HG02623 (cell line): ENCODE measurements around the gene SASH1.
"Not testable (repeated sequence)": the region's sequence is repeated elsewhere in the genome, so short reads cannot be mapped to it uniquely, and the experiment has no call there.

Experiments
- ATAC-seq: cut with Tn5 transposase; IDR thresholded peaks from one replicate; pipeline ENCODE4 v1.9.1; 2021; ENCODE audit warnings: moderate library complexity; ENCODE audit not compliant: unreplicated experiment

The SASH1 gene

DNA sequence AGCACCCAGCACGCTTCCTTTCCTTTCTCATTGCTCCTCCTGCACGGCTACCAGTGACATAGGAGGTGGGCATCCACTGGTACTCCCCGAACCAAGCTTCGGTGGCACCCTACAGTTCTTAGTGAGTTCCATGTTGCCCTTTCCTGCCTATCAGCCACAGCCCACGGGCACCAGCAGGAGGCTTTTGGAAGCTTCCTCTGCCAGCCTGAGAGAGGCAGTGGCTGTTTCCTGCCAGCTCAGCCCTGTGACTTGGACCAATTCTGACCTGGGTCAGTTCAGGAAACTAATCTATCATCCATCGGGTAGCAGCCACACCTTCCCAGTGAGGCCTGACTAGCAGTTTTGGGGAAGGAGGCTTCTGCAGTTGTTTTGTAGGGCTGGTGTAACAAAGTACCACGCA, 227.8 kb downstream of the SASH1 start:
- no peak for ATAC-seq

DNA sequence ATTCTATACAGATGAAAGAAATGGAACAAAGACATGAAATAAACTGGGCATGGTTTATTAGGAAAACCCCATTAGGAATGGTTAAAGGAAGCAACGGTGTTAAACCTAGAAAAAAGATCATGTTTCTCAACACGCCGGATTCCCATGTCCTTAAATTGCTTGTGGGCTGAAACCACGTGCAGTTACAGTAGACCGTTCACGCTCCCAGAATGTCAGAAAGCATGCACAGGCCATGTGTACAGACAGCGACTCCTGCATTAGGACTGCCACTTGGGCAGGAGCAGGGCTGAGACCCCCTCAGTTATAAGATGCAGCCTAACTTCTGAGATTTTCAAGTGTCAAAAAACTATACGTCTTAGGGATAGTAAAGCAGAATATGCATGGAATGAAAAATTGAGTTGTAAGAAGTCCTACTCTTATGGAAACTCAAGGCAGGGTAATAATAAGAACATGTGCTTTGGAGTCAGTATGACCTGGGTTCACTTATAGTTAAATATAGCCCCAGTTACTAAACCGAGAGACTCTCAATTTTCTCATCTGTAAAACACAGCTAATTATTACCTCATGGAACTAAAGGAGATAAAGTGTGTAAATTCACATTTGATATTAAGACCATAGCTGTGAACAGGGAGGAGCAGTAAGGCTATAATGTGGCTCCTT, 230.2 kb downstream of the SASH1 start:
- no peak for ATAC-seq

DNA sequence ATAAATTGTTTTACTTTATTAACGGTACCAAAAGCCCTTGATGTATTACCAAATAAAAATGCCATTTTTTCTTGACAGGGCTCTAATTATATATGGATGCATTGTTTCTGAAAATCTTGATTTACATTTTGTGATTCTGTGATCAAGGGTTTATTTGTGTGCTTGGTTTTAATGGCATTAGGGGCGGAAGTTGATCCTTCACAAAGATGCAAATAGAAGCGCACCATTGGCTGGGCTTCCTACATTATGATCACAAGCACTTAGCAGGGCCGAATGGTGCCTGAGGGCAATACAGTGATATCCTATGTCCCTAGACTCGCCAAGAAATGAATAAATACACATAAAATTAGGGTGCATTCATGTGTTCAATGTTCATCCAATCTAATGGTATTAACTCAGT, 231.3 kb downstream of the SASH1 start:
- ATAC-seq, result no peak

DNA sequence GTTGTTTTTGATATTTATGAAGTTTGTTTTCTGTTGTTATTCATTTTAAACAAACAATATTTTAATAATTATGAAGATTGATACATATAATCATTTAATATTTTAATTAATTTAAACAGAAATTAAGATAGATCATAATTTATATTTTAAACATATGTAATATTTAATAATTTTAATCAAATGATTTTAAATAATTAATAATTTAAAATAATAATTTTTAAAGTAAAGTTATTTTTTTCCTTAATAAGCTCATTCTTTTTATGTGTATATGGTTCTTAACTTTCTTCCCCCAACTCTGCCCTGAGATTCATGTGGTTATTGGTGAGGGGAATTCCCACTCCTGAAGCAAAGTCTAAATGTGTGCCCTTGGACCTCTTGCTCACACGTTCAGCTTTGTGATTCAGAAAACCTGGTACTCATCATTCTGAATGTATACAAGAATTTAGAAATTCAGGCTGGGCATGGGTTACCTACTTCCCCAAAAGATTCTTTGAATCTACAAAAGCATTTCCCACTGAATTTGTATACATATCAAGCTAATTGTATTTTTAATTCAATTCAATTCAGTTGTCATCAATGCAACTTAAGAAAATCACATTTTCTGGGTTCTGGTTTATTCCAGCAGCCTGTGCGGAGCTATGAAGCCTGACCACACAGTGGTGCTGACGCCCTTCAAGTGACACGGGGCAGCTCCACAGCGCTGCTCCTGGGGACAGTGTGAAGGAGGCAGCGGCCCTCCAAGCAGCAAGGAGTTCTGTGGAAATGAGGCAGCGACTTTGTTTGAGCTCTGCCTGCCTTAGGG, 235.2 kb downstream of the SASH1 start:
- peak; percentile 98 for ATAC-seq

DNA sequence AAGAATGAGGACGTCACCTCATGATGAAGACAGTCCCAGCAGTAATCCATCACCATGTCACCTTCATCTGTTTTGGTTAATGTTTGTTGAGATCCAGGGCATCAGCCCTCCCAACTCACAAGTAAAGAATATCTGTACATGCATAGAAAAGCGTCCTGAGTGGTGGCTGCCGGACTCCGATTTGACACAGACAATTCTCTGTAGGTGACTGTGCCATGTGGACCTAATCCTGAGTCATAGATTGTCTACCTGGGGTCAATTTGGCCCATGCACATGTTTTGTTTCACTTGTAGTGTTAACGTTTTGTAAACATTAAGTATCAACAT, 235.8 kb downstream of the SASH1 start:
- ATAC-seq, result peak; percentile 23

DNA sequence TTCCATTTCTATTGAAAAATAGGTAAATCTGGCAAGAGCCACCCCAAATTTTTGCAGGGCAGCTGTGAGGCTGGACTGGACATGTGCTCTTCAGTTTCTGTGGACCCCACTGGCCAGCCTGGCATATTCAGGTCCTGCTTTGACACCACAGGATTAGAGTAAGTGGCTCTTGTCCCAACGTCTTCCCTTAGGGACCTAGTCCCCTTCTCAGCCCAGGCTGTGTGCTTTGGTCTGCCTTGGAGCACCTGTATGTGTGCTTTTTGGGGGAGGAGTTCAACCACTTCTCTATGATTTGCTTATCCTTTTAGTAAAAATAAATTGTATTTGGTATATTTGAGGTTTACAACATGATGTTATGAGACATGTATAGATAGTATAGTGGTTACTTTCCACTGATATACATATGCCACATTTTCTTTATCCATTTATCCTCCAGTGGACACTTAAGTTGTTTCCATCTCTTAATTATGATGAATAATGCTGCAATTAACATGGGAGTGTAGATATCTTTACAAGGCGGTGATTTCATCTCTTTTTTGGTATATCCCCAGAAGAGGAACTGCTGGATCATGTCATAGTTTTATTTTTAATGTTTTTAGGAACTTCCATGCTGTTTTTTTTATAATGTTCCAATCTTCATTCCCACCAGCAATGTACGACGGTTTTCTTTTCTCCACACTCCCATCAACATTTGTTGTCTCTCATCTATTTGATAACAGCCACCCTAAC, 236.4 kb downstream of the SASH1 start:
- ATAC-seq, result no peak

DNA sequence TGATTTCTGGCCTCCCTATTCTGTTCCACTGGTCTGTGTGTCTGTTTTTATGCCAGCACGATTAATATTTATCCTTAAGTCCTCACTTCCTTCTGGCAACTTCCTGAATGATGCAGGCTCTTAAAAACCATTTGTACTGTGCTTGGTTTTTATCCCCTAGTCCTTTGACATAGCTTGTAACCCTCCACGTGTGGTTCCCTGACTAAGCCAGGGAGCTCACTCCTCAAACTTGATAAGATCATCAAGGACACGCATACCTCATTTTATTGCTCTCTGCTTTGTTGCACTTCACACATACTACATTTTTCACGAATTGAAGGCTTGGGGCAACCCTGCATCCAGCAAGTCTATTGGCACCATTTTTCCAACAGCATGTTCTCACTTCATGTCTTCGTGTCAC, 237.8 kb downstream of the SASH1 start:
- no peak for ATAC-seq

DNA sequence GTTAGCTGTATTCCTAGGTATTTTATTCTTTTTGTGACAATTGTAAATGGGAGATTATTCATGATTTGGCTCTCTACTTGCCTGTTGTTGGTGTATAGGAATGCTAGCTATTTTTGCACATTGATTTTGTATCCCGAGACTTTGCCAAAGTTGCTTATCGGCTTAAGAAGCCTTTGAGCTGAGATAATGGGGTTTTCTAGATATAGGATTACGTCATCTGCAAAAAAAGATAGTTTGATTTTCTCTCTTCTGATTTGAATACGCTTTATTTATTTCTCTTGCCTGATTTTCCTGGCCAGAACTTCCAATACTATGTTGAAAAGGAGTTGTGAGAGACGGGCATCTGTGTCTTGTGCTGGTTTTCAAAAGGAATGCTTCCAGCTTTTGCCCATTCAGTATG, 241.0 kb downstream of the SASH1 start:
- no peak for ATAC-seq

DNA sequence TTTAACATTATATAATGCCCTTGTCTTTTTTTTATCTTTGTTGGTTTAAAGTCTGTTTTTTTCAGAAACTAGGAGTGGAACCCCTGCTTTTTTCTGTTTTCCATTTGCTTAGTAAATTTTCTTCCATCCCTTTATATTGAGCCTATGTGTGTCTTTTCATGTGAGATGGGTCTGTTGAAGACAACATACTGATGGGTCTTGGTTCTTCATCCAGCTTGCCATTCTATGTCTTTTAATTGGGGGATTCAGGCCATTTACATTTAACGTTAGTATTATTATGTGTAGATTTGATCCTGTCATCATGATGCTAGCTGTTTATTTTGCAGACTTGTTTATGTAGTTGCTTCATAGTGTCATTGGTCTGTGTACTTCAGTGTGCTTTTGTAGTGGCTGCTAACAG, 243.0 kb downstream of the SASH1 start:
- ATAC-seq, result not testable (repeated sequence)

DNA sequence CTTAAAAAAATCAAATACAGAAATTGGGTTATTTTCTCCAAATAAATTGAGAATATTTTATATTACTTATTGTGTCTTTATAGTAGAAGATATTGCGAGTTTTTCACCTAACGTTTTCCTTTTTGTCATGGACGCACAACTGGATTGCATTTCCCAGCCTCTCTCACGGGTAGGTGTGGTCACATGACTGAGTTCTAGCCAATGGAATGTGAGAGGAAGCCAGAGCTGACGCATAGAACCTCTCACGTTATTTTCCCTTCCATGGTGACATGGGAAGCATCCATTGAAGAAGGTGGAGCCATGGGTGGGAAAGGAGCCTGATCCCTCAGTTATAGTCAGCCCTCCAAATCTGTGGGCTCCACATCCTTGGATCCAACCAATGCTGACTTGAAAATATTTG, 248.2 kb downstream of the SASH1 start:
- ATAC-seq, result no peak

DNA sequence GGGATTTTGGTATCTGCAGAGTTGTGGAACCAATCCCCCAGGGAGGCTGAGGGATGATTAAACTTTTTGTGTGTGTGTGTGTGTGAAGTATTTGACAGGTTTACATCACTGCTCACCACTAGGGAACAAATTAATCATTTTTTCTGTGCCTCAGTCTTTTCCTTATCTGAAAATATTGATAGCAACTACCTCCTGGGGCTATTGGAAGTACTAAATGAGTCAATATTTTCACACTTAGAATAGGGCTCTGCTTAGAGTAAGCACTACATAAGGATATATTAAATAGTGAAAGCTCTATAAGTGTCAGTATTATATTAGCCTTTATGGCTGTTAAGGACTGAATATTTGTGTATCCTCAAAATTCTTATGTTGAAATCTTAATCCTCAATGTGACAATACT, 249.0 kb downstream of the SASH1 start:
- ATAC-seq, result no peak

DNA sequence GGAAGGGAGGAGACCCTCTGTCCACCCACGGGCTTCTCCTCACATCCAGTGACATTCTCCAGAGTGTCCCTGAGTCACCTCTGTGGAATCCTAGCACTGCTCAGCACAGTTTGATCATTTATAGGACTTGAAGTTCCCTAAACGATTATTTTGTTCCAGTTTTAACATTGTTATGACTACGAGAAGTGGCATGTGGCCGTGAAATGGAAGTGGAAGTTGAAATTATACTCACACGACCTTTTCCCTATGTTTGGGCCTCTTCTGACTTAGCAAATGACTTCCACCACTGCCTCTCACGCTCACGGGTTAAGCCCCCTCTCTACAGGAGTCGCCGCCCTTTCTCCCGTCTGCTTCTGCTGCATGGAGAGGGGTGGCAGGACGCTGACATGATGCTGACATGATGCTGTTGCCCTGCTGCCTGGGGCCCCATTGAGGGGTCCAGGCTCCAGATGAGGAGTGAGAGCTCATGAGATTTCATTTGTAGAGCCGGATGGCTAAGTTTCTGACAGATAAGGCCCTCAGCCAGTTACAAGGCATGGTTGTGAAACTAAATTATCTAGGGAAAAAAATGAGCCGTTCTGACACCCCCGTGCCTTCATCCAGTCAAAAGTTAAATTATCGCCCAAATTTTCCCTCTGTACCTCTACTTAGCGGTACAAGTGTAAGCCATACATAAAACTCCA, 250.6 kb downstream of the SASH1 start:
- no peak for ATAC-seq

DNA sequence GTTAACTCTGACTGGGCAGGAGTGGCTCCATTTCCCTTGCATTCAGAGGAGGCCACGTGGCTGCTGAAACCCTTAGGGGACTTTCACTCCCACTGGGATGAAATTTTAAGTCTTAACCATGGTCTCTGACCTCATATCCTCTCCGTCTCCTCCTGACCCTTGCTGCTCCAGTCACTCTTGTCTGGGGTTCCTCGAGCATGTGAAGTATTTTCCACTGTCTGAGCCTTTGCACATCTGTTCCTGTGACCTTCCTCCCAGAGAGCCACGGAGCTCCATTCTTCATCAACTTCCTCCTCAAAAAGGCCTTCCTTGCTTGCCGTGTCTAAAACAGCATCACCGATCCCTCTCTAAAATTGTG, 251.2 kb downstream of the SASH1 start:
- ATAC-seq, result no peak

DNA sequence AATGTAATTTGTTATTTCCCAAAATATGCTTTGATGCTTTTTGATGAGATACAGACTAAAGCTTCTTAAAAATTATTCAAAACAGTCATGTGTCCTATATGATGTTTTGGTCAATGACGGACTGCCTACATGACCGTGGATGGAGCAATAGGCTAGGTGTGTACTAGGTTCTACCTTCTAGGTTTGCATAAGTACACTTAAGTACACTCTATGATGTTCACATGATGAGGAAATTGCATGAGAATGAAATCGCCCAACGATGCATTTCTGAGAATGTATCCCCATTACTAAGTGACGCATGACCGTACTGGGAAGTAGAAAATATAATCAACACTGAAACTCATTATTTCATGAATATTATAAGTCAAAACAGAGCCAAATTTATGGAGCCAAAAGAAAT, 252.9 kb downstream of the SASH1 start:
- ATAC-seq, result no peak

DNA sequence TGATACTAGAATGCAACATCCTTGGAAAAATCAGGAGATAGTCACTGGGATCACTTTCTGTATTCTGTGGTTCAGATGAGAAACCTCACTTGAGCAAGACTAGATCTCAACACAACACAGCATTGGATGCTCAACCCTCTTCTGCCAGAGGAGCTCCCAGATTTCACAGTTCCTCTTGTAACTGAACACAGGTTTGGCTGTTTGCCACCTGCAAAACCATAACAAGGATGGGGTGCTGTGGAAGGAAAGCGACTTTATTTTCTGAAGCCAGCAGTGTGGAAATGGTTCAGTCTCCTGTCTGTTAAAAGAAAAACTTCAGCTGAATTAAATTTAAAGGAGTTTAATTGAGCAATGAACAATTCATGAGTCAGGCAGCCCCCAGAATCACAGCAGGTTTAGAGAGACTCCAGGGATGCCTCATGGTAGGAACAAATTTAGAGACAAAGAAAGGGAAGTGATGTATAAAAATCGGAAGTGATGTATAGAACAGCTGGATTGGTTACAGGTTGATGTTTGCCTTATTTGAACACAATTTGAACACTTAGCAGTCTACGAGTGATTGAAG, 254.3 kb downstream of the SASH1 start:
- no peak for ATAC-seq

DNA sequence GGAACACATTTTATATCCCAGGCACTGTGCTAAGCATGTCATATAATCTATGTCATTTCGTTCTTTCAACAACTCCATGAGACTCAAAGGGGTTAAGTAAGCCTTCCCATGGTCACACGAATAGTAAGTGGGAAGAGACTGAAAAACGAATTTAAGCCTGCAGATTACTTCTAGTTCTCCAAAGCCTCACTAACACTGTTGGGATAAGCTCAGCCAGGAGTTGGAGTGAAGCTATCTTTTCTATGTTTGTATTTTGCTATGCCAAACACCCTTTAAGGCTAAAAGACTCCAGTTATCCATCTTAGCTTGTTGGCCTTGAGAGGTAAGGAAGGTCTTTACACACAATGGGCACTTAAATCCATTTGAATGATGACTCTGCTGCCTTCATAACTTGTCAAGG, 256.1 kb downstream of the SASH1 start:
- ATAC-seq, result no peak

DNA sequence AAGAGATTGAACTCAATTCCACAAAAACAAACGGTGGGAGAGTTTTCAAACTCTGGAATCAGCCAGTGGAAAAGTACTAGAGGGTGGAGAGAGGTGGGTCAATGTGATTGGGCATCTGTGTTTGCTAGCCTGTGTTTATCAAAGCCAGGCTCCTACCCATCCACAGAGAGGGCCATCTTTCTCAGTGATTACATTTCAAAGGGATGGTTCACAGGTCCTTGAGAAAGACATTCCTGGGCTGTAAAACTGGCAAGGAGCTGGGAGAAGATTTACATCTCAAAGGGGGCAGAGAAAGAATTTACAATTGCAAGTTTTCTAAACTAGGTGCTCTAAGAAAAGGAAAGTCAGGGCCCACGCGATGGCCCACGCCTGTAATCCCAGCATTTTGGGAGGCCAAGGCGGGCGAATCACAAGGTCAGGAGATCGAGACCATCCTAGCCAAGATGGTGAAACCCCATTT, 257.4 kb downstream of the SASH1 start:
- no peak for ATAC-seq
